NCI-H748 (cell line): ENCODE measurements around the gene MANF.
"Not testable (repeated sequence)": the region's sequence is repeated elsewhere in the genome, so short reads cannot be mapped to it uniquely, and the experiment has no call there.

ENCODE experiments used
- DNase-seq: peaks from one replicate; lab custom pipeline; 2025; ENCODE audit not compliant: unreplicated experiment; lab: John Stamatoyannopoulos, UW

MANF gene

GRCh38 chr3:51384726-51385473 lies at the start of gene MANF:
Gene MANF, plus strand, starts transcription at chr3:51385291. Its CDS starts 52 bp downstream, at chr3:51385343.
- peak; percentile 96 for DNase-seq

GRCh38 chr3:51336261-51336660 lies 48.8 kb upstream of the MANF start:
- DNase-seq = no peak

- DNase-seq = no peak
Observed at GRCh38 chr3:51337666-51338065, 47.4 kb upstream of the MANF start.

- DNase-seq = no peak
Observed at GRCh38 chr3:51338632-51339031, 46.5 kb upstream of the MANF start.

GRCh38 chr3:51340013-51340829 lies 44.9 kb upstream of the MANF start:
- no peak for DNase-seq

GRCh38 chr3:51340989-51341636 lies 44.0 kb upstream of the MANF start:
- DNase-seq = no peak

- DNase-seq = no peak
Observed at GRCh38 chr3:51343918-51344687, 41.0 kb upstream of the MANF start.

- no peak for DNase-seq
Observed at GRCh38 chr3:51350751-51351150, 34.3 kb upstream of the MANF start.

GRCh38 chr3:51353131-51353530 lies 32.0 kb upstream of the MANF start:
- no peak for DNase-seq

GRCh38 chr3:51353691-51354090 lies 31.4 kb upstream of the MANF start:
- DNase-seq = no peak

- DNase-seq = no peak
Observed at GRCh38 chr3:51354172-51354571, 30.9 kb upstream of the MANF start.

- DNase-seq = no peak
Observed at GRCh38 chr3:51354731-51355615, 30.1 kb upstream of the MANF start.

GRCh38 chr3:51355891-51356578 lies 29.1 kb upstream of the MANF start:
- no peak for DNase-seq

- DNase-seq = no peak
Observed at GRCh38 chr3:51357856-51358255, 27.2 kb upstream of the MANF start.

- no peak for DNase-seq
Observed at GRCh38 chr3:51358981-51359380, 26.1 kb upstream of the MANF start.

- no peak for DNase-seq
Observed at GRCh38 chr3:51360806-51361205, 24.3 kb upstream of the MANF start.

GRCh38 chr3:51361746-51362145 lies 23.3 kb upstream of the MANF start:
- no peak for DNase-seq

- DNase-seq = no peak
Observed at GRCh38 chr3:51362476-51362875, 22.6 kb upstream of the MANF start.

GRCh38 chr3:51368276-51368675 lies 16.8 kb upstream of the MANF start:
- DNase-seq = not testable (repeated sequence)
